Measurements from ENCODE around the gene SLIT3.

Gene SLIT3

DNA sequence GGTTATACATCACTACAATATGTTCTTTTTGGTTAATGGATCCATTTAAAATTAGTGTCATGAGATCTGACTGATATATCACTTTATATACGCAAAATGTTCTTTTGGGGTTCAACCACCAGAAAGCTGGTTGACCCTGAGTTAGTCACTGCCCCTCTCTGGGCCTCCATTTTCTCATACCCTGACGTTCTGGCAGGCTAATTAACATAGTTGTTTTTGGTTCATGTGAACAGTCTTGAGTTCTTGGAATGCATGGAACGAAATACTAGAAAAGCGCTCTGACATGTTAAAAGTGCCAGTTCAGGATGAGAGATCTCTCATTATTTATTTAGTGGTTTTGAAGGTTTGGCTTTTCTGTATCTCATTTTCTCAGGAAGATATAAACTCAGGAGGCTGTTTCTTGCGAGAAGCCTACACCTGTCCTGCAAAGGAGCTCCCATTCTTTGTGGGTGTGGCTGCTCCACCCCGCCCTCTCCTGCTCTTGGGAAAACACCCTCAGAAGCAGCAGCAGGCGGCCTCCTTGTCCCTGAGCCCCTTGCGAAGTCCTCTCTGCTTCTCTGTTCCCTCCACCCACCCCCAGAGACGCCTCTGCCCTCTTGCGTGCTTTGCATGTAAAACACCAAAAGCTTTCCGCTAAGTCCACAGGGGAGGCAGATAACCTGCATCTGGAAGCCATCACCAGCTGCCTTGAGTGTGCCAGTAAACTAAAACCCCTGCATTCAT is 419.4 kb downstream of the SLIT3 start:
- no peak for DNase-seq (ENCODE audit: low read depth)
- H3K4me3 ChIP-seq (ENCODE audit: low read depth, low read length) = no peak overlapping the region
- TF ChIP-seq, protein P1, sequence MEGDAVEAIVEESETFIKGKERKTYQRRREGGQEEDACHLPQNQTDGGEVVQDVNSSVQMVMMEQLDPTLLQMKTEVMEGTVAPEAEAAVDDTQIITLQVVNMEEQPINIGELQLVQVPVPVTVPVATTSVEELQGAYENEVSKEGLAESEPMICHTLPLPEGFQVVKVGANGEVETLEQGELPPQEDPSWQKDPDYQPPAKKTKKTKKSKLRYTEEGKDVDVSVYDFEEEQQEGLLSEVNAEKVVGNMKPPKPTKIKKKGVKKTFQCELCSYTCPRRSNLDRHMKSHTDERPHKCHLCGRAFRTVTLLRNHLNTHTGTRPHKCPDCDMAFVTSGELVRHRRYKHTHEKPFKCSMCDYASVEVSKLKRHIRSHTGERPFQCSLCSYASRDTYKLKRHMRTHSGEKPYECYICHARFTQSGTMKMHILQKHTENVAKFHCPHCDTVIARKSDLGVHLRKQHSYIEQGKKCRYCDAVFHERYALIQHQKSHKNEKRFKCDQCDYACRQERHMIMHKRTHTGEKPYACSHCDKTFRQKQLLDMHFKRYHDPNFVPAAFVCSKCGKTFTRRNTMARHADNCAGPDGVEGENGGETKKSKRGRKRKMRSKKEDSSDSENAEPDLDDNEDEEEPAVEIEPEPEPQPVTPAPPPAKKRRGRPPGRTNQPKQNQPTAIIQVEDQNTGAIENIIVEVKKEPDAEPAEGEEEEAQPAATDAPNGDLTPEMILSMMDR (IDR thresholded peaks at IDR 0.05; ENCODE audit: control insufficient read depth, extremely low read depth, insufficient read depth) = no peak

DNA sequence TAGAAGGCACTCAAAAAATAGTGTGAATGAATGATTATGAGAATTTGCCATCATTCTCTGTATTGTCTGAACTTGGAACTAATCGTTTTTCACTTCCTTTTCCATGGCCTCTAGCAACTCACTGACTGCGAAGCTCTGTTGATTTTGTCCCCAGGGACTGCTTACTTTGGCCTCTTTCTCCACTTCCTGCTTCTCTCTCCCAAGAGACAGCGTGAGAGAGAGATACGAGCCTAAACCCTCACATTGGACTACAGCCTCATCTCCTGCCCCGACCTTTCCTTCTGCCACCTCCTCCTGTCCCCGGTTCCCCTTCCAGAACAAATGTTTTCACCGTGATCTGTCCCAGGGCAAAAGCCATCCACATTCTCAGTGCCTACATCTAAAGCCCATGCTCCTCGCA is 421.0 kb downstream of the SLIT3 start:
- peak; percentile 56 for DNase-seq (ENCODE audit: low read depth)
- no peak overlapping the region for H3K4me3 ChIP-seq (ENCODE audit: low read depth, low read length)
- TF ChIP-seq, protein P1 (IDR thresholded peaks at IDR 0.05; ENCODE audit: control insufficient read depth, extremely low read depth, insufficient read depth) = no peak

DNA sequence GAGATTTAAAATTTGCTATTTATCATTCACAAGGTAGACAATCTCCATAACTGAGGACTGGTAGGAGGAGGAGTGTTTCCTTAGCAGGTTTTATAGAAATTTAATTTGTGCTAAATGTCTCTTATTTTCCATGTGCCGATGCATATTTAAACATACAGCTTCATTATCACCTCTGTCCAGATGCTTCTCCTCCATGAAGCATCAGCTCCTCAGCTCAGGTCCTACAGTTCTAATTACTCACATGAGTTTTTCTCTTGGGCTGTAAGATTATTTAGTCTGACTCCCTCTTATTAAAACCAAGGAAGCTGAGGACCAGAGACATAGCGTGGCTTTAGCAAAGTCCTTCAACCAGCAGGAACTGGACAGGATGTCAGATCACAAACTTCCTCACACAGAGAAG is 421.6 kb downstream of the SLIT3 start:
- TF ChIP-seq, protein P1 (IDR thresholded peaks at IDR 0.05; ENCODE audit: control insufficient read depth, extremely low read depth, insufficient read depth) = no peak
- no peak for DNase-seq (ENCODE audit: low read depth)
- H3K4me3 ChIP-seq (ENCODE audit: low read depth, low read length) = no peak overlapping the region

DNA sequence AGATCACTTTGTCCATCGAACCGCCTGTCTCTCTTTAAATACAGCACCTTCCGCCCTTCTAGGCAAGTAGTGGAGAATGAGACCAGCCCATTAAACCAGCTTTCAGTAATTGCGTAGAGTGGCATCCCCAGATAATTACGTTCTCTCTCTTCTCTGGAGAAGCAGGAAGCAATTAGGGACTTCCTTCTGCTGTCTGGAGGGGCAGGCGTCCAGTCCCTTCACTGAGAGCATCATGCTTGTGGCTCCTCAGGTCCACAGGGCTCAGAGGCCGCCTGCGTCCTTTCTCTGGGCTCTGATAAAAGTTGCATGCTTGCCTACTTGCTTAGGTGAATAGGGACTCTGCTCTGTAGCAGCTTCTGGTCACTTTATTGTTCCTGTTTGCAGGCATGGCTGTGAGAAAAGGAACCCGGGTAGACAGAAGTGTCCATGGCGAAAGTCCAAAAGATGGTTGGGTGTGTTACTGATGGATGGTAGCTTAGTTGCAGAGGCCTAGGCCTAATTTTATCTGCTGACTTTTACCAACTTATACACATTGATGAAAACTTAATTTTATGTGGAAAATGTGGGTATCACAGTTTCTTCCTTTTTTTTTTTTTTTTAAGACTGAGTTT is 422.7 kb downstream of the SLIT3 start:
- no peak overlapping the region for H3K4me3 ChIP-seq (ENCODE audit: low read depth, low read length)
- no peak for DNase-seq (ENCODE audit: low read depth)
- TF ChIP-seq, protein P1 (IDR thresholded peaks at IDR 0.05; ENCODE audit: control insufficient read depth, extremely low read depth, insufficient read depth) = no peak

DNA sequence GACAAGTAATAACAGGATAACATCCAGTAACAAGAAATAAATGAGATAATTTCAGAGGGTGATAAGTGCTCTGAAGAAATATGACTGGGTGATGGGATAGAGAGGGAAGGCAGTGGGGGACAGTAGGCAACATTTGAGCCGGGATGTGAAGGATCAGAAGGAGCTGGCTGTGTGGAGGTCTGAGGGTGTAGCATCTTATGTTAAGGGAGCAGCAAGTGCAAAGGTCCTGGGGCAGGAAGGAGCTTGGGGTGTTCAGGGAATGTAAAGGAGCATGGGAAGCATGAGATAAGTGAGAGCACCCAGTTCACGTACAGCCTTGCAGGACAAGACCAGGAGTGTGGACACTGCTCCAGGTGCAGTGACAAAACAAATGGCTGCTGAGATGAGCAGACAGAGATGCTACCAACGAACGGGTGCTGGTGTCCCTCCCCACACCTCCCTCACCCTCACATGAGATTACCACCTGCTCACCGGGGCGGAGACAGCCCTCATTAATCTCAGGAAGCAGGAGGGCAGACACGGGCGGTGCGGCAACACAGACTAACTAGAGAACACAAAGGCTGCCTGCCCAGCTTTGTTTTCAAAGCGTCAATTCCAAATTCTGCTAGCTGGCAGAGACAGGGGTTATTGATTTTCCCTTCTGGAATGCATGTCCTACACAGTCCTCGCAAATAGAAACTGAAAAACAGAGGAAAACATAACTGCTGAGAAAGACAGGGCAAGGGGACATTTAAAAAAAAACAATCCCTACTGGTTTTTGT is 423.6 kb downstream of the SLIT3 start:
- H3K4me3 ChIP-seq (ENCODE audit: low read depth, low read length) = no peak overlapping the region
- DNase-seq (ENCODE audit: low read depth) = no peak
- TF ChIP-seq, protein P1 (IDR thresholded peaks at IDR 0.05; ENCODE audit: control insufficient read depth, extremely low read depth, insufficient read depth) = no peak

DNA sequence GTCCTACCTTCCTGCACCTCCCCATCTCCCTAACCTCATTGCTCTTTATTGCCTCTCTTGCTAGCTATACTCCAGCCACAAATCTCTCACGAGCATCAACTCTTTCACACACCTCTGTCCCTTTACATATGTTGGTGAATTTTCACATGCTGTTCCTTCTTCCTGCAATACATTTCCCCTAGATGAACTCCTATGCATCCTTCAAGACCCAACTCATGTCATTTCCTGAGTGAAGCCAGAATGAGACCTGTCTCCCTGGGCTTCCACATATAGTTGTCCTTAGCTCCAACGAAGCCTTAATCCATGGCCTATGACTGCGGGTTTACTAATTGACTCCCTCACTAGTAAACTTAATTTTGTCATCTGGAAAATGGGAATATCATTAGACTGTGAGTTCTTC is 424.5 kb downstream of the SLIT3 start:
- TF ChIP-seq, protein P1 (IDR thresholded peaks at IDR 0.05; ENCODE audit: control insufficient read depth, extremely low read depth, insufficient read depth) = no peak
- no peak overlapping the region for H3K4me3 ChIP-seq (ENCODE audit: low read depth, low read length)
- DNase-seq (ENCODE audit: low read depth) = no peak
